Head of caudate nucleus (tissue), 42 donors: Measurements from ENCODE around the gene MNT.
"Not testable (repeated sequence)": the region's sequence is repeated elsewhere in the genome, so short reads cannot be mapped to it uniquely, and the experiment has no call there.

ENCODE experiments used
- DNase-seq, 42 donors: peaks; one replicate each; pipeline versions ENCODE4 v3.0.0 to v3.0.0-alpha.2; 2020 to 2021; ENCODE audit warnings: mixed read lengths in 7 of 42
- intact Hi-C: fragments of 100-400 bp; cut with DNase I; formaldehyde crosslinking; loops from one replicate; pipeline ENCODE4 v1.15.0; 2022

Gene MNT

GRCh38 chr17:2400877-2401425 lies at the start of gene MNT:
MNT (minus strand) TSS chr17:2401060; CDS start chr17:2400712, 348 bp downstream.
- peak; percentile 85 to 98 (median 95) for DNase-seq
- intact Hi-C loops = loop anchor here (1.0 to 2.0 kb wide), 2 partner anchors 9 to 16 kb away; no protein-coding TSS in a partner anchor

GRCh38 chr17:2450016-2450650 lies 49.3 kb upstream of the MNT start:
- intact Hi-C loops = no loop called here
- DNase-seq = no peak

- no peak for DNase-seq
- intact Hi-C loops = no loop called here
Observed at GRCh38 chr17:2449486-2449885, 48.6 kb upstream of the MNT start.

GRCh38 chr17:2447479-2447878 lies 46.6 kb upstream of the MNT start:
- DNase-seq, intact Hi-C loops: not testable (repeated sequence)

- intact Hi-C loops = no loop called here
- DNase-seq = peak in 1 of 42 donors; percentile 16
Observed at GRCh38 chr17:2445638-2446037, 44.8 kb upstream of the MNT start.

- peak in 1 of 42 donors; percentile 9 for DNase-seq
- intact Hi-C loops = no loop called here
Observed at GRCh38 chr17:2444382-2444781, 43.5 kb upstream of the MNT start.

GRCh38 chr17:2442166-2442565 lies 41.3 kb upstream of the MNT start:
- peak in 1 of 42 donors; percentile 34 for DNase-seq
- intact Hi-C loops = no loop called here

- DNase-seq = no peak
- intact Hi-C loops = no loop called here
Observed at GRCh38 chr17:2440930-2441329, 40.1 kb upstream of the MNT start.

GRCh38 chr17:2439997-2440396 lies 39.1 kb upstream of the MNT start:
- intact Hi-C loops, DNase-seq: not testable (repeated sequence)

GRCh38 chr17:2438823-2439222 lies 38.0 kb upstream of the MNT start:
- intact Hi-C loops = no loop called here
- DNase-seq = peak in 1 of 42 donors; percentile 16

GRCh38 chr17:2436316-2436905 lies 35.6 kb upstream of the MNT start:
- DNase-seq = peak in 1 of 42 donors; percentile 29
- intact Hi-C loops = no loop called here

GRCh38 chr17:2435862-2436261 lies 35.0 kb upstream of the MNT start:
- intact Hi-C loops = no loop called here
- DNase-seq = peak in 39 of 42 donors; percentile 31 to 81 (median 50)

GRCh38 chr17:2435181-2435741 lies 34.4 kb upstream of the MNT start:
- peak in 34 of 42 donors; percentile 21 to 81 (median 56) for DNase-seq
- intact Hi-C loops = no loop called here

- intact Hi-C loops = no loop called here
- DNase-seq = peak in 1 of 42 donors; percentile 52
Observed at GRCh38 chr17:2433696-2434095, 32.8 kb upstream of the MNT start.

GRCh38 chr17:2427910-2428309 lies 27.1 kb upstream of the MNT start:
- peak in 1 of 42 donors; percentile 27 for DNase-seq

GRCh38 chr17:2427215-2427614 lies 26.4 kb upstream of the MNT start:
- intact Hi-C loops = no loop called here
- no peak for DNase-seq

More at GRCh38 chr17:2427910-2428309, 27.1 kb upstream of the MNT start:
- intact Hi-C loops = no loop called here

GRCh38 chr17:2423271-2423670 lies 22.4 kb upstream of the MNT start:
- no peak for DNase-seq
- intact Hi-C loops = no loop called here

GRCh38 chr17:2421315-2422147 lies 20.7 kb upstream of the MNT start:
- intact Hi-C loops = no loop called here
- DNase-seq = peak in 21 of 42 donors; percentile 23 to 69 (median 50)

GRCh38 chr17:2420176-2420575 lies 19.3 kb upstream of the MNT start:
- no peak for DNase-seq
- intact Hi-C loops = no loop called here
